Posterior vena cava (tissue), 2 donors: ENCODE results near the gene MTX1. TPM values are rescaled to one million over a fixed set of nuclear protein-coding genes. Genes with fewer than 3 reads are reported as not detected.
A peak's percentile ranks its signal among the peaks of the same experiment; 100 is the strongest.

Source experiments
- DNase-seq: peaks from one replicate; pipeline ENCODE4 v3.0.0-alpha.2; 2020; ENCODE audit warnings: low spot score
- intact Hi-C, 2 donors: fragments of 100-400 bp; cut with DNase I; formaldehyde crosslinking; loops; one replicate each; pipeline versions ENCODE4 v1.14.1 to v1.14.2; 2022 to 2023
- total RNA-seq, 2 donors: library from RNA; stranded (reverse); fragmentation: NEBNext Ultra II Directional; extraction: Animal tissue kit (Norgen Biotek cat#: 25700); gene quantifications; one replicate each; pipeline ENCODE4 v1.2.1, GENCODE V29; 2021
- donor health status: DM: yes; HTN: yes; CAD: no.
- donor health status: DM: yes; HTN: yes; CAD: no.

The MTX1 gene
- total RNA-seq, 2 donors from 2014 or later: 20.9 to 26.8 TPM

GRCh38 chr1:155172732-155173477 is 35.6 kb upstream of the MTX1 start, which contains the start of gene KRTCAP2:
Gene KRTCAP2 (minus strand): TSS chr1:155173304. CDS start chr1:155173224, 80 bp downstream.
- intact Hi-C loops: loop anchor here in 1 of 2 donors (10.0 kb wide), 1 partner anchor 52 kb away; no protein-coding TSS in a partner anchor
- peak; percentile 99 for DNase-seq

DNA sequence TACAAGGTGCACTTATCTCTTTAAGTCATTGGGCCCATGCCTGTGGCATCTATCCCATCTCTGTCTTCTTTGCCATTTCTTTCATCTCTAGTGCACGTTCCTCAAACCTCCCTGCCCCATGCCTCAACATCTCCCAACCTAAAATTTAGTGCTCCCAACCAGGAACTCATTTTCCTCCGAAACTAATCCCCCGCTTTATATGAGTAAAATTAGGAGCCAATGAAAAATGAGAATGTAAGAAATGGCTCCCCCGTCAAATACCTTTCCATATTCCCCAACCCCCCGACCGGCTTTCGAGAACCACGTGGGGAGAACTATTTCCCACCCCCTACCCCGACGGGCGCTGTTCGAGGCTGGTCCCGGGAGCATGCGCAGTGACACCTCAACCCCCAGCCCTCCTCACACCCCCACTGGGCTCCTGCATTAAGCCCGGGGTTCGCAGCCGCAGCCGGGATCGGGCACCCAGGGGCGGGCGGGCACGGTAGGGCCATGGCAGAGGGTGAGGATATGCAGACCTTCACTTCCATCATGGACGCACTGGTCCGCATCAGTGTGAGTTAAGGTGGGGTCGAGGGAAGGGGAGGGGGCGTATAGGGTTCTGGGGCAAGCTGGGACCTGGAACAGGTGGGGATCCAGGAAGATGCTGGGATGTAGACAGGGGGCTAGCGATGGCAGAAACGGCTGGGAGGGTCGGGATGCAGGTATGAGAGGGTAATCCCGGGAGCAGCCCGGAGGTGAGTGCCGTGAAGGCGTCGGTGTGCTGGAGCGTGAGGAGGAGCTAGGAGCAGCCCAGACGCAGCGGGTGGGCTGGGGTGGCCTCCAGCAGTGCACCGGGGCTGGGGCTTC is 34.8 kb upstream of the MTX1 start, which contains the start of gene TRIM46:
Gene TRIM46, plus strand, starts transcription at position 372 of the 846 bp plus-strand sequence. Its CDS starts 118 bp downstream, at position 490.
- intact Hi-C loops: loop anchor here in 1 of 2 donors (10.0 kb wide), 1 partner anchor 51 kb away; no protein-coding TSS in a partner anchor
- DNase-seq: peak; percentile 84

GRCh38 chr1:155174324-155175280 is 33.9 kb upstream of the MTX1 start:
- peak; percentile 81 for DNase-seq
- intact Hi-C loops: loop anchor here in 1 of 2 donors (10.0 kb wide), 1 partner anchor 50 kb away; no protein-coding TSS in a partner anchor

DNA sequence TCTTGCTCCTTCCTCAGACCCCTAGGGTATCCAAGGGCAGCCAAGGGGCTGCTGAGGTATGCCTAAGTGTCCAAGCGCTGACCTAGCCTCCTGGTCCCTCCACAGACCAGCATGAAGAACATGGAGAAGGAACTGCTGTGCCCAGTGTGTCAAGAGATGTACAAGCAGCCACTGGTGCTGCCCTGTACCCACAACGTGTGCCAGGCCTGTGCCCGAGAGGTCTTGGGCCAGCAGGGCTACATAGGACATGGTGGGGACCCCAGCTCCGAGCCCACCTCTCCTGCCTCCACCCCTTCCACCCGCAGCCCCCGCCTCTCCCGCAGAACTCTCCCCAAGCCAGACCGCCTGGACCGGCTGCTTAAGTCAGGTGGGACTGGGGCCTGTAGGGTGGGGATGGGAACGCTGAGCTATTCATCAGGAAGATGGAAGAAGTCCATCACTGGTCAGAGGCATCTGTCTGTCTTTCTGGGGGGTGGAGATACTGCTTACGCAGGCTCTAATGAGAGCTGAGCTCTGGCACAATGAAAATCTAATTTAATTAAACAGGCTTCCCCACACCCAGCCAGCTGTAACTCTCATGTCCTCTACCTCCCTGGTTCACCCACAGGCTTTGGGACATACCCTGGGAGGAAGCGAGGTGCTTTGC is 33.1 kb upstream of the MTX1 start:
- DNase-seq: no peak
- intact Hi-C loops: loop anchor here in 1 of 2 donors (10.0 kb wide), 1 partner anchor 49 kb away; no protein-coding TSS in a partner anchor

- intact Hi-C loops: loop anchor here (2.0 to 10.0 kb wide), 2 partner anchors 49 to 51 kb away; no protein-coding TSS in a partner anchor
- no peak for DNase-seq
Observed at GRCh38 chr1:155175927-155176371, 32.5 kb upstream of the MTX1 start.

GRCh38 chr1:155176544-155177071 is 31.9 kb upstream of the MTX1 start:
- peak; percentile 94 for DNase-seq
- intact Hi-C loops: loop anchor here (2.0 to 10.0 kb wide), 2 partner anchors 48 to 50 kb away; no protein-coding TSS in a partner anchor

DNA sequence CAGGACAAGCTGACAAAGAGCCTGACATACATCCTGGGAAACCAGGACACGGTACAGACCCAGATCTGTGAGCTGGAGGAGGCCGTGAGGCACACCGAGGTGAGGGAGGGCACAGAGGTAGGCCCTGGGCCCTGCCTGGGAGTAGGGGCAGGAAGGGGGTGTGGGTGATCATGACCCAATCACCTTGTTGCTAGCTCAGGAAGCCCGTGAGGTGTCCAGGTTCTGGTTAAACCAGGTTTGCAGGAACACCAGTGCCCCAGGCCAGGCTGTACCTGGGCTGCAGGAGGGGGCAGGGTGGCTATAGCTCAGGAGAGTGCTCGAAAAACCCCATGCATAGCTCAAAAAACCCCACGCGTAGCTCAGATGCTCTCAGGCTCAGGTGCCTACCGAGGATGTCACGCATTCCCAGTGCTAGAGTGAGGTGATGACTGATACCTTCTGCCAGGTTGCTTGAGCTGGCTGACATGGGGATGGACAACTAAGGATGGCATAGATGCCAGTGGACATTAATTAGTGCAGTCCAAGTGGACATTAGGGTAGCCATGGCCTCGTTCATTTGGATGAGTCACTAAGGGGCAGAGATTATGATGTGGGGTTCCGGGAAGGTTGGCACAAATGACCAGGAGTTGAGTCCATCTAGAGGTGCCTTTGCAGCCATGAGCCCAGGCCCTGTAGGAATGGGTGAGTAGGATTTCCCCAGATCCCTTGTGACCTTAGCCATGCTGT is 31.1 kb upstream of the MTX1 start:
- DNase-seq: peak; percentile 62
- intact Hi-C loops: loop anchor here (2.0 to 10.0 kb wide), 2 partner anchors 47 to 49 kb away; no protein-coding TSS in a partner anchor

GRCh38 chr1:155177918-155178281 is 30.6 kb upstream of the MTX1 start:
- intact Hi-C loops: loop anchor here (2.0 to 10.0 kb wide), 2 partner anchors 47 to 49 kb away; no protein-coding TSS in a partner anchor
- peak; percentile 72 for DNase-seq

DNA sequence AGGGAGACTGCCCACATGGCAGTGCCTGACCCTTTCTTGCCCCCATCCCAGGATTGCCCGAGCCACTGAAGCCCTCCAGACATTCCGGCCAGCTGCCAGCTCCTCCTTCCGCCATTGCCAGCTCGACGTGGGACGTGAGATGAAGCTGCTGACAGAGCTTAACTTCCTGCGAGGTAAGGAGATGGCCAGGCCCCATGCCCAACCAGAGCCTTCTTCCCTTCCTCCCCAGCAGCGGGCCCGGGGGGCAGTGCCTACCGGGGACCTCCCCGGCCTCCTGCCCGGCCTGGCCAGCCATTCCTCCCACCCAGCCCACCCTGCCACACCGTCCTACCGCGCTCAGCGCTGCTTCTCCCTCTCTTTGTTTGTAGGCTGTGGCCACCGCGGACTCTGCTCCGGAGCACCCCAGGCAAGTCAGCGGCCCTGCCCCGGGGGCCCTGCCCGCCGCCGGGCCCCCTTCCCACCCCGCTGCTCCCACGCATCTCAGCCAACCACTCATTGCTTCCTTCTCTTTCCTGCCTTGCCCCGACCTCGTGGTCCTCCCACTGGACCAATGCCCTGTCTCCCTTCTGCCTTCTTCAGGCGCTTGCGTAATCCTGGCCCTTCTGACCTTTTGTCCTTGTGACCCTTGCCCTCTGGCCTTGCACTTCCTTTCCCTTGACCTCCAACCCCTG is 29.9 kb upstream of the MTX1 start:
- DNase-seq: peak; percentile 78
- intact Hi-C loops: loop anchor here in 1 of 2 donors (10.0 kb wide), 1 partner anchor 46 kb away; no protein-coding TSS in a partner anchor

- DNase-seq: peak; percentile 74
- intact Hi-C loops: loop anchor here in 1 of 2 donors (10.0 kb wide), 1 partner anchor 45 kb away; no protein-coding TSS in a partner anchor
Observed at GRCh38 chr1:155179112-155180031, 29.1 kb upstream of the MTX1 start.

DNA sequence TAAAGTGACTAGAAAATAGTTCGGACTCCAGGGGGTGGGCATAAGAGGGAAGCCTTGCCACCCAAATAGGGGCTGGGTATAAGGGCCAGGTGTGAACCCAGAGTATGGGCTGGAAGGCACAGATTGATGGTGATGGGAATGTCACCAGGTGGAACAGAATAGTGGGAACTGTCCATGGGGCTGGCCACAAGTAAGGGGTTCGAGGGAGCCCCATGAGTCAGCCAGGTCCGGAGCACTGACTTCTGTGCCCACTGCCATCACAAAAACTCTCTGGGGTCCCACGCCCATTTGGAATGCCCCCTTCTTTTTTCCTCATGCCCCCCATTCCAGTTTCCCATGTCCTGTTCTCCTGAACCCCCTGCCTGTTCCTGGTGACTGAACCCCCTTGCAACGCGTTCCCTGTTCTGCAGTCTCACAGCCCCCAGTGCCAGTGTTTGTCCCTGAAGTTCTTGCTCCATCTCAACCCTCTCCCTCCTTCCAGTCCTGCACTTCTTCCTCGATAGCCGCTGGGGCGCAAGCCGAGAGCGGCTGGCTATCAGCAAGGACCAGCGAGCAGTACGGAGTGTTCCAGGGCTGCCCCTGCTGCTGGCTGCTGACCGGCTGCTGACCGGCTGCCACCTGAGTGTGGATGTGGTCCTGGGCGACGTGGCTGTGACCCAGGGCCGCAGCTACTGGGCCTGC is 27.0 kb upstream of the MTX1 start:
- intact Hi-C loops: no loop called here
- DNase-seq: peak; percentile 58

GRCh38 chr1:155182052-155182550 is 26.4 kb upstream of the MTX1 start:
- intact Hi-C loops: no loop called here

DNA sequence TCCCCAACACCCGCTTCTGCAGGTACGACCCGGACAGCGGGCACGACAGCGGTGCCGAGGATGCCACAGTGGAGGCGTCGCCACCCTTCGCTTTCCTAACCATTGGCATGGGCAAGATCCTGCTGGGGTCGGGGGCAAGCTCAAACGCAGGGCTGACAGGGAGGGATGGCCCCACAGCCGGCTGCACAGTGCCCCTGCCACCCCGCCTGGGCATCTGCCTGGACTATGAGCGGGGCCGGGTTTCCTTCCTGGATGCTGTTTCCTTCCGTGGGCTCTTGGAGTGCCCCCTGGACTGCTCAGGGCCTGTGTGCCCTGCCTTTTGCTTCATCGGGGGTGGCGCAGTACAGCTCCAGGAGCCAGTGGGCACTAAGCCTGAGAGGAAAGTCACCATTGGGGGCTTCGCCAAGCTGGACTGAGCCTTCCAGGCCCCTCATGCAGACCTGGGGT is 24.7 kb upstream of the MTX1 start:
- DNase-seq: no peak
- intact Hi-C loops: no loop called here

More at GRCh38 chr1:155182052-155182550, 26.4 kb upstream of the MTX1 start:
- peak; percentile 60 for DNase-seq

- intact Hi-C loops: no loop called here
- DNase-seq: no peak
Observed at GRCh38 chr1:155184351-155184811, 24.1 kb upstream of the MTX1 start.
